WTC11 (cell line): ENCODE data around the gene PRKAR2B. TPM values are rescaled to one million over a fixed set of nuclear protein-coding genes. Genes with fewer than 3 reads are reported as not detected.

Source experiments
- ATAC-seq: fragments of 200-7000 bp; cut with Tn5 transposase; 2 replicates; pipeline ENCODE4 v1.10.0; 2021; ENCODE audit warnings: mild to moderate bottlenecking, moderate library complexity
- CTCF ChIA-PET: fragments of 300-600 bp; sonication (Branson Sonifier 250); formaldehyde crosslinking; loops from one replicate; lab custom pipeline; 2021; ENCODE audit warnings: antibody characterized with exemption; lab: Charles Lee
- POLR2A ChIA-PET: fragments of 350-600 bp; sonication (Branson Sonifier 250); formaldehyde crosslinking; loops from one replicate; lab custom pipeline; 2021; ENCODE audit warnings: antibody characterized with exemption; lab: Charles Lee
- DNase-seq: peaks from one replicate; pipeline ENCODE4 v3.0.0; 2021; ENCODE audit warnings: low spot score
- H3K27ac Mint-ChIP-seq: 2 replicates; pipeline ENCODE4 v1.8.0; 2021; ENCODE audit warnings: mixed read lengths
- H3K27me3 Mint-ChIP-seq: 2 replicates; pipeline ENCODE4 v1.8.0; 2021; ENCODE audit warnings: low read depth, mild to moderate bottlenecking, moderate library complexity, mixed read lengths
- H3K36me3 Mint-ChIP-seq: 2 replicates; pipeline ENCODE4 v1.8.0; 2021; ENCODE audit warnings: mixed read lengths
- H3K4me1 Mint-ChIP-seq: 2 replicates; pipeline ENCODE4 v1.8.0; 2022; ENCODE audit warnings: mixed read lengths
- H3K4me3 Mint-ChIP-seq: 2 replicates; pipeline ENCODE4 v1.8.0; 2021; ENCODE audit warnings: mild to moderate bottlenecking, moderate library complexity, mixed read lengths
- H3K9me3 Mint-ChIP-seq: 2 replicates; pipeline ENCODE4 v1.8.0; 2021; ENCODE audit warnings: mixed read lengths
- ELF4 ChIP-seq: sonication (generic); formaldehyde crosslinking; IDR thresholded peaks from 2 replicates; pipeline ENCODE4 v1.8.1; 2022; ENCODE audit warnings: low read depth, mild to moderate bottlenecking, moderate library complexity, missing genetic modification reagents
- ESRRA ChIP-seq: sonication (generic); formaldehyde crosslinking; IDR thresholded peaks from 2 replicates; pipeline ENCODE4 v1.8.1; 2022; ENCODE audit warnings: mild to moderate bottlenecking, missing genetic modification reagents, borderline replicate concordance
- ETV6 ChIP-seq: sonication (generic); formaldehyde crosslinking; IDR thresholded peaks from 2 replicates; pipeline ENCODE4 v1.8.1; 2022; ENCODE audit warnings: mild to moderate bottlenecking, missing genetic modification reagents
- IRF2 ChIP-seq: sonication (generic); formaldehyde crosslinking; IDR thresholded peaks from 2 replicates; pipeline ENCODE4 v1.8.0; 2022; ENCODE audit warnings: low read depth, missing genetic modification reagents, borderline replicate concordance
- JUN ChIP-seq: sonication (generic); formaldehyde crosslinking; IDR thresholded peaks from 2 replicates; pipeline ENCODE4 v1.8.0; 2023; ENCODE audit warnings: mild to moderate bottlenecking, missing genetic modification reagents
- KAT7 ChIP-seq: sonication (generic); formaldehyde crosslinking; IDR thresholded peaks from 2 replicates; pipeline ENCODE4 v1.8.1; 2023; ENCODE audit warnings: missing genetic modification reagents, mild to moderate bottlenecking, borderline replicate concordance
- MXD4 ChIP-seq: fragments of 250-450 bp; sonication (Bioruptor Pico); IDR thresholded peaks from 2 replicates; pipeline ENCODE4 v1.8.0; 2021; ENCODE audit warnings: mild to moderate bottlenecking, moderate library complexity, borderline replicate concordance
- MYBL2 ChIP-seq: sonication (generic); formaldehyde crosslinking; IDR thresholded peaks from 2 replicates; pipeline ENCODE4 v1.8.1; 2023; ENCODE audit warnings: mild to moderate bottlenecking, moderate library complexity, missing genetic modification reagents
- SP1 ChIP-seq: sonication (generic); formaldehyde crosslinking; conservative IDR thresholded peaks from 2 replicates; pipeline ENCODE4 v1.8.1; 2022; ENCODE audit warnings: missing genetic modification reagents
- TEAD1 ChIP-seq: sonication (generic); formaldehyde crosslinking; IDR thresholded peaks from 2 replicates; pipeline ENCODE4 v1.8.0; 2022; ENCODE audit warnings: mild to moderate bottlenecking, missing genetic modification reagents
- TEAD4 ChIP-seq: sonication (generic); formaldehyde crosslinking; IDR thresholded peaks from 2 replicates; pipeline ENCODE4 v1.8.0; 2022; ENCODE audit warnings: mild to moderate bottlenecking, missing genetic modification reagents
- ZNF219 ChIP-seq: sonication (generic); formaldehyde crosslinking; IDR thresholded peaks from 2 replicates; pipeline ENCODE4 v1.8.0; 2023; ENCODE audit warnings: missing genetic modification reagents, mild to moderate bottlenecking, borderline replicate concordance
- ZNF232 ChIP-seq: sonication (generic); formaldehyde crosslinking; IDR thresholded peaks from 2 replicates; pipeline ENCODE4 v1.8.0; 2022; ENCODE audit warnings: mild to moderate bottlenecking, missing genetic modification reagents
- total RNA-seq: library from RNA; stranded (reverse); gene quantifications from 3 replicates; pipeline ENCODE4 v1.2.3, GENCODE V29; 2021
- TF ChIP-seq, protein P1 (sequence below): sonication (generic); formaldehyde crosslinking; IDR thresholded peaks from 2 replicates; pipeline ENCODE4 v1.8.0; 2023; ENCODE audit warnings: missing genetic modification reagents, mild to moderate bottlenecking, borderline replicate concordance
- TF ChIP-seq, protein P2 (sequence below): fragments of 250-450 bp; sonication (Bioruptor Pico); IDR thresholded peaks from 2 replicates; pipeline ENCODE4 v2.1.2; 2022; ENCODE audit warnings: mild to moderate bottlenecking, moderate library complexity
- TF ChIP-seq, protein P3 (sequence below): fragments of 250-450 bp; sonication (Bioruptor Pico); IDR thresholded peaks from 2 replicates; pipeline ENCODE4 v1.9.0; 2021; ENCODE audit warnings: mild to moderate bottlenecking
- TF ChIP-seq, protein P4 (sequence below): sonication (generic); formaldehyde crosslinking; IDR thresholded peaks from 2 replicates; pipeline ENCODE4 v1.8.1; 2023; ENCODE audit warnings: mild to moderate bottlenecking, missing genetic modification reagents, moderate library complexity
- TF ChIP-seq, protein P5 (sequence below): sonication (generic); formaldehyde crosslinking; IDR thresholded peaks from 2 replicates; pipeline ENCODE4 v1.8.0; 2022; ENCODE audit warnings: mild to moderate bottlenecking, missing genetic modification reagents
- TF ChIP-seq, protein P6 (sequence below): sonication (generic); formaldehyde crosslinking; conservative IDR thresholded peaks from 2 replicates; pipeline ENCODE4 v1.8.1; 2022; ENCODE audit warnings: mild to moderate bottlenecking, missing genetic modification reagents

The PRKAR2B gene
- total RNA-seq, 1 experiment from 2014 or later = 29.6 TPM

DNA sequence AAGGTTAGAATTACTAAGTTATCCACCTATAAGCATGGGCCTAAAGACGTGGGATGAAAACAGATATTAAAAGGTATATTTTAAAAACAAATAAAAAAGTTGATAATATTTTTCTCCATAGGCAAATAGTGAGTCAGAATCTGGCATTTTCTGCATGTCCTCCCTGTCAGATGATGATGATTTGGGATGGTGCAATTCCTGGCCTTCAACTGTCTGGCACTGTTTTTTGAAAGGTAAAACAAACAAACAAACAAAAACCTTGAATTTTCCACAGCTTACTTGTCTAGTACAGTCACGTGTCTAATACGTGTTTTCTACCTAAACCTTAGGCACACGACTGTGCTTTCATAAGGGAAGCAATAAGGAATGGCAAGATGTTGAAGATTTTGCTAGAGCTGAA, 141.7 kb downstream of the PRKAR2B start (continued):
- TF ChIP-seq, protein P1, sequence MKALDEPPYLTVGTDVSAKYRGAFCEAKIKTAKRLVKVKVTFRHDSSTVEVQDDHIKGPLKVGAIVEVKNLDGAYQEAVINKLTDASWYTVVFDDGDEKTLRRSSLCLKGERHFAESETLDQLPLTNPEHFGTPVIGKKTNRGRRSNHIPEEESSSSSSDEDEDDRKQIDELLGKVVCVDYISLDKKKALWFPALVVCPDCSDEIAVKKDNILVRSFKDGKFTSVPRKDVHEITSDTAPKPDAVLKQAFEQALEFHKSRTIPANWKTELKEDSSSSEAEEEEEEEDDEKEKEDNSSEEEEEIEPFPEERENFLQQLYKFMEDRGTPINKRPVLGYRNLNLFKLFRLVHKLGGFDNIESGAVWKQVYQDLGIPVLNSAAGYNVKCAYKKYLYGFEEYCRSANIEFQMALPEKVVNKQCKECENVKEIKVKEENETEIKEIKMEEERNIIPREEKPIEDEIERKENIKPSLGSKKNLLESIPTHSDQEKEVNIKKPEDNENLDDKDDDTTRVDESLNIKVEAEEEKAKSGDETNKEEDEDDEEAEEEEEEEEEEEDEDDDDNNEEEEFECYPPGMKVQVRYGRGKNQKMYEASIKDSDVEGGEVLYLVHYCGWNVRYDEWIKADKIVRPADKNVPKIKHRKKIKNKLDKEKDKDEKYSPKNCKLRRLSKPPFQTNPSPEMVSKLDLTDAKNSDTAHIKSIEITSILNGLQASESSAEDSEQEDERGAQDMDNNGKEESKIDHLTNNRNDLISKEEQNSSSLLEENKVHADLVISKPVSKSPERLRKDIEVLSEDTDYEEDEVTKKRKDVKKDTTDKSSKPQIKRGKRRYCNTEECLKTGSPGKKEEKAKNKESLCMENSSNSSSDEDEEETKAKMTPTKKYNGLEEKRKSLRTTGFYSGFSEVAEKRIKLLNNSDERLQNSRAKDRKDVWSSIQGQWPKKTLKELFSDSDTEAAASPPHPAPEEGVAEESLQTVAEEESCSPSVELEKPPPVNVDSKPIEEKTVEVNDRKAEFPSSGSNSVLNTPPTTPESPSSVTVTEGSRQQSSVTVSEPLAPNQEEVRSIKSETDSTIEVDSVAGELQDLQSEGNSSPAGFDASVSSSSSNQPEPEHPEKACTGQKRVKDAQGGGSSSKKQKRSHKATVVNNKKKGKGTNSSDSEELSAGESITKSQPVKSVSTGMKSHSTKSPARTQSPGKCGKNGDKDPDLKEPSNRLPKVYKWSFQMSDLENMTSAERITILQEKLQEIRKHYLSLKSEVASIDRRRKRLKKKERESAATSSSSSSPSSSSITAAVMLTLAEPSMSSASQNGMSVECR (CRISPR knock-in tag) = no peak

DNA sequence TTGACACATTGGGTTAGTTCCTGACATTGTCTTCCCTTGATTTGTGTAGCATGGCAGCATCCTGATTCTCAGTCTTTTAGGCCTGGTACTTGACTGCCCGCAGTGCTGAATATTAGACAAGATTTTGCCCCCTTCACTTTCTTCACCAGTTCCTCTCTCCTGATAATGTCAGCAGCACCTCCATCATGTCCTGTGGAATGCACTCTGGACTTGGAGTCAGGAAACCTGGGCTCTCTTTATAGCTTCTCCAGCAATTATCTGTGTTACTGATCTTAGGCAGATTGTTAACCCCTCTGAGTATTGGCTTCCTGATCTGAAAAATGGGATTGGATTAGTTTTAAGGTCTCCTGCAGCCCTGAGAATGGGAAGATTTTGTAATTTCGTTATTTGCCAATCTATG, 143.3 kb downstream of the PRKAR2B start:
- ChIA-PET POLR2A (no interaction called here), CTCF (no interaction called here)
- Mint-ChIP-seq H3K27ac (no peak overlapping the region), H3K9me3 (no peaks in the 10 kb centered on the region), H3K36me3 (peaks cover 50% of the 10 kb centered on the region), H3K4me3 (no peak overlapping the region), H3K27me3 (no peaks in the 10 kb centered on the region), H3K4me1 (no peaks in the 10 kb centered on the region)
- ATAC-seq (no peak), DNase-seq (no peak)
- TF ChIP-seq, protein P2, sequence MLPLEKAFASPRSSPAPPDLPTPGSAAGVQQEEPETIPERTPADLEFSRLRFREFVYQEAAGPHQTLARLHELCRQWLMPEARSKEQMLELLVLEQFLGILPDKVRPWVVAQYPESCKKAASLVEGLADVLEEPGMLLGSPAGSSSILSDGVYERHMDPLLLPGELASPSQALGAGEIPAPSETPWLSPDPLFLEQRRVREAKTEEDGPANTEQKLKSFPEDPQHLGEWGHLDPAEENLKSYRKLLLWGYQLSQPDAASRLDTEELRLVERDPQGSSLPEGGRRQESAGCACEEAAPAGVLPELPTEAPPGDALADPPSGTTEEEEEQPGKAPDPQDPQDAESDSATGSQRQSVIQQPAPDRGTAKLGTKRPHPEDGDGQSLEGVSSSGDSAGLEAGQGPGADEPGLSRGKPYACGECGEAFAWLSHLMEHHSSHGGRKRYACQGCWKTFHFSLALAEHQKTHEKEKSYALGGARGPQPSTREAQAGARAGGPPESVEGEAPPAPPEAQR (CRISPR knock-in tag) = no peak
- TF ChIP-seq ZNF232 (CRISPR knock-in tag) = no peak
- TF ChIP-seq, protein P3, sequence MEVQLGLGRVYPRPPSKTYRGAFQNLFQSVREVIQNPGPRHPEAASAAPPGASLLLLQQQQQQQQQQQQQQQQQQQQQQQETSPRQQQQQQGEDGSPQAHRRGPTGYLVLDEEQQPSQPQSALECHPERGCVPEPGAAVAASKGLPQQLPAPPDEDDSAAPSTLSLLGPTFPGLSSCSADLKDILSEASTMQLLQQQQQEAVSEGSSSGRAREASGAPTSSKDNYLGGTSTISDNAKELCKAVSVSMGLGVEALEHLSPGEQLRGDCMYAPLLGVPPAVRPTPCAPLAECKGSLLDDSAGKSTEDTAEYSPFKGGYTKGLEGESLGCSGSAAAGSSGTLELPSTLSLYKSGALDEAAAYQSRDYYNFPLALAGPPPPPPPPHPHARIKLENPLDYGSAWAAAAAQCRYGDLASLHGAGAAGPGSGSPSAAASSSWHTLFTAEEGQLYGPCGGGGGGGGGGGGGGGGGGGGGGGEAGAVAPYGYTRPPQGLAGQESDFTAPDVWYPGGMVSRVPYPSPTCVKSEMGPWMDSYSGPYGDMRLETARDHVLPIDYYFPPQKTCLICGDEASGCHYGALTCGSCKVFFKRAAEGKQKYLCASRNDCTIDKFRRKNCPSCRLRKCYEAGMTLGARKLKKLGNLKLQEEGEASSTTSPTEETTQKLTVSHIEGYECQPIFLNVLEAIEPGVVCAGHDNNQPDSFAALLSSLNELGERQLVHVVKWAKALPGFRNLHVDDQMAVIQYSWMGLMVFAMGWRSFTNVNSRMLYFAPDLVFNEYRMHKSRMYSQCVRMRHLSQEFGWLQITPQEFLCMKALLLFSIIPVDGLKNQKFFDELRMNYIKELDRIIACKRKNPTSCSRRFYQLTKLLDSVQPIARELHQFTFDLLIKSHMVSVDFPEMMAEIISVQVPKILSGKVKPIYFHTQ (CRISPR knock-in tag) = no peak
- no peak for TF ChIP-seq KAT7
- TF ChIP-seq JUN (CRISPR knock-in tag) = no peak
- no peak for TF ChIP-seq MYBL2
- no peak for TF ChIP-seq TEAD1 (CRISPR knock-in tag)
- no peak for TF ChIP-seq SP1 (CRISPR knock-in tag)
- TF ChIP-seq MXD4 (CRISPR knock-in tag) = no peak
- TF ChIP-seq ZNF219 = no peak
- TF ChIP-seq TEAD4 (CRISPR knock-in tag) = no peak
- TF ChIP-seq ELF4 (CRISPR knock-in tag) = no peak
- no peak for TF ChIP-seq ESRRA
- no peak for TF ChIP-seq IRF2 (CRISPR knock-in tag)
- no peak for TF ChIP-seq ETV6
- TF ChIP-seq, protein P4, sequence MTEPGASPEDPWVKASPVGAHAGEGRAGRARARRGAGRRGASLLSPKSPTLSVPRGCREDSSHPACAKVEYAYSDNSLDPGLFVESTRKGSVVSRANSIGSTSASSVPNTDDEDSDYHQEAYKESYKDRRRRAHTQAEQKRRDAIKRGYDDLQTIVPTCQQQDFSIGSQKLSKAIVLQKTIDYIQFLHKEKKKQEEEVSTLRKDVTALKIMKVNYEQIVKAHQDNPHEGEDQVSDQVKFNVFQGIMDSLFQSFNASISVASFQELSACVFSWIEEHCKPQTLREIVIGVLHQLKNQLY (CRISPR knock-in tag) = no peak
- TF ChIP-seq, protein P5, sequence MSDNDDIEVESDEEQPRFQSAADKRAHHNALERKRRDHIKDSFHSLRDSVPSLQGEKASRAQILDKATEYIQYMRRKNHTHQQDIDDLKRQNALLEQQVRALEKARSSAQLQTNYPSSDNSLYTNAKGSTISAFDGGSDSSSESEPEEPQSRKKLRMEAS (CRISPR knock-in tag) = no peak
- TF ChIP-seq, protein P6, sequence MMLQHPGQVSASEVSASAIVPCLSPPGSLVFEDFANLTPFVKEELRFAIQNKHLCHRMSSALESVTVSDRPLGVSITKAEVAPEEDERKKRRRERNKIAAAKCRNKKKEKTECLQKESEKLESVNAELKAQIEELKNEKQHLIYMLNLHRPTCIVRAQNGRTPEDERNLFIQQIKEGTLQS (CRISPR knock-in tag) = no peak
